ENCODE measurements around the gene TRIM59.
A peak's percentile ranks its signal among the peaks of the same experiment; 100 is the strongest.

The TRIM59 gene, protein sequence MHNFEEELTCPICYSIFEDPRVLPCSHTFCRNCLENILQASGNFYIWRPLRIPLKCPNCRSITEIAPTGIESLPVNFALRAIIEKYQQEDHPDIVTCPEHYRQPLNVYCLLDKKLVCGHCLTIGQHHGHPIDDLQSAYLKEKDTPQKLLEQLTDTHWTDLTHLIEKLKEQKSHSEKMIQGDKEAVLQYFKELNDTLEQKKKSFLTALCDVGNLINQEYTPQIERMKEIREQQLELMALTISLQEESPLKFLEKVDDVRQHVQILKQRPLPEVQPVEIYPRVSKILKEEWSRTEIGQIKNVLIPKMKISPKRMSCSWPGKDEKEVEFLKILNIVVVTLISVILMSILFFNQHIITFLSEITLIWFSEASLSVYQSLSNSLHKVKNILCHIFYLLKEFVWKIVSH

DNA sequence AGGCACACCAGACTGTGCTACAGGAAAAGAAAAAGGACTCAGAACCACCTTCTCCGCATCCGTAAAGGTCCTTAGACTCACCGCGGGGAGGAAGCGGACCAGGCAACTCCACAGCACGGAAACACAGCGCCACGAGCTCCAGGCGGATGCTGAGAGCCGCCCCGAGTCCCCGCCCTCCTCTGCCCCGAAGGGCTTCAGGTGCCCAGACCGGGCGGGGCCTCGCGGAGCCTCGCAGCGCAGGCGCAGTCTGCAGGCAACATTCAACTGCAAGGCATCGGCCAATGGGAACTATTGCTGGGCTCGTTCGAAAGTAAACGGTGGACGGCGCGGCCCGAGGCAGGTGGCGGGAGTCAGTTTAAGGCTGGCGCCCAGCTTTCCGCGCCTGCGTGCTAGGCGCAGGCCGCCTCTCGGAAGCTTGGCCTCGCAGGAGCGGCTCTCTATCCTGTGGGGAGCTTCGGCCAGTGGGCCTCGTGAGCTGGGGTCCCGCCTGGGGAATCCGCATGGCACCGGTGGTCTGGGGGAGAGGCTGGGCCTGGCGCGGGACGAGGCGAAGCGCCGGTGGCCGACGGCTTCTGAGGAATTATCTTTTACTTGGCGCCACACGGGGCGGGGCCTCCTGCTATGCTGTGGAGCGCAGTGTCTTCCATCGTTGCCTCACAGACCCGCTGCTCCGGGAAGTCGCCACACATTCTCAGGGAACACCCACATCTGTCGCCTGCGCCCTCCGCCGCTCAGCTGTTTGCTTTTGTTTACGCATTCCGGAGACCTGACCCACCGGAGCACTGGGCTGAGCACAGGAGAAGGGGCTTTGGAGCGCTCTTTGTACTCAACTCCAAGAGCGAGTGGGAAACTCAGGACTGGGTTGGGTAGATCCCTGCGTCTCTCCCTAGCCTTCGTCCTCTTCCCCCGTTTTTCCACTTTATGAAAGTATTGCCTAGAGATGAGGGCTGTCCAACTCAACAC is at the start of gene TRIM59:
Gene TRIM59 (minus strand): TSS at position 151 of the 963 bp plus-strand sequence. CDS start 10,603 bp downstream, outside the sequence.
- peak; percentile 72 for DNase-seq

DNA sequence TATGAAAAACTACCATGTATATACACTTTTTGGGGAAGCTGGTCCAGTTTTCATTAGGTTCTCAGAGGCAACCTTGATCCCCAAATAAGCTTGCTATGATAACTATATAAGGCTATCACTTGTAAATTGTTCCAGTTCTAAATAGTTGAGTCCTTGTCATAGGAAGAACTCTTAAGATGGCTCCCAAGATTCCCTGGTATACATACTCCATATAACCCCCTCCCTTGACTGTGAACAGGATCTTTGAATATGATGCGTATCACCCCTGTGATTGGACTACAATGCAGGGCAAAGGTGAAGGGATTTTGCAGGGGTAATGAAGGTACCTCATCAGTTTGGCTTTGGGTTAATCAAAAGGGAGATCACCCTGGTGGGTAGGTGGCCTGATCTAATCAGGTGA is 48.6 kb upstream of the TRIM59 start:
- no peak for DNase-seq

DNA sequence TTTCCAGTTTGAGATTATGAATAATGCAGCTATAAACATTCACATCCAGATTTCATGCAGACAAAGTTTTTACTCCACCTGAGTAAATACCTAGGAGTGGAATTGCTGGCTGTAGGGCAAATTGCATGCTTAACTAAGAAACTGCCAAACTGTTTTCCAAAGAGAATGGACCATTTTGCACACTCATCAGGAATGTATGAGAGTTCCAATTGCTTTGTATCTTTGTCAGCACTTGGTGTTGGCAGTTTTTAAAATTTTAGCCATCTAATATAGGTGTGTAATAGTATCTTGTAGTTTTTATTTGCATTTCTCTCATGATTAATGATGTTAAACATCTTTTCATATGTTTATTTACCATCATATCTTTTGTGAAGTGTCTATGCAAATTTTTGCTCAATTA is 40.6 kb upstream of the TRIM59 start:
- no peak for DNase-seq

DNA sequence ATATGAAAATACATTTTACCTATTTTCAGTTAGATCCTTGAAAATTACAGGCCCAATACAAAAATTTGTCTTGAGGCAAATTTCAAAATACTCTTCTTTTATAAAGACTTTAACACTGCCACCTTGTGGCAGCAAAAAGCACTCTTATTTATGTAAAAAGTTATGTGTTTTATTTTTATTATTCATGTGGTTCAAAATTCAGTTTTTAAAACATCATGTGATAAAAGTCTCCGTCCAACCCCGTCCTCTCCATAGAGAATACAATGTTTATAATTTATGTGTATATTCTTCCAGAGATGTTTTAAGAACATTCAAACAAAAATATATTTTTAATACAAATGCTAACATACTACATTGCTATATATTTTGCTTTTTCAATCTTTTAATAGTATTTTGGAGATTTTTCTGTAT is 36.9 kb upstream of the TRIM59 start:
- DNase-seq: no peak

DNA sequence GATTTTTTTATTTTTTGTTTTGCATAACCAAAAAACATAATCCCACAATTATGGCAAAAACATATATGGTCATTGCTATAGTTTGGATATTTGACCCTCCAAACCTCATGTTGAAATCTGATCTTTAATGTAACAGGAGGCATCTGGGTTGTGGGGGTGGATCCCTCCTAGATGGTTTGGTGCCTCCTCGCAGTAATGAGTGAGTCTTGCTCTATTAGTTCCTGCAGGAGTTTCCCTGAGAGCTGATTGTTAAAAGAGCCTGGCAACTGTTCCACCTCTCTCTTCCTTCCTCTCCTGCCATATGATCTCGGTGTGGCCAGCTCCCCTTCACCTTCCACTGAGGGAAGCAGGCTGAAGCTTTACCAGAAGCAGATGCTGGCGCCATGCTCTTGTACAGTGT is 33.2 kb upstream of the TRIM59 start:
- DNase-seq: no peak

DNA sequence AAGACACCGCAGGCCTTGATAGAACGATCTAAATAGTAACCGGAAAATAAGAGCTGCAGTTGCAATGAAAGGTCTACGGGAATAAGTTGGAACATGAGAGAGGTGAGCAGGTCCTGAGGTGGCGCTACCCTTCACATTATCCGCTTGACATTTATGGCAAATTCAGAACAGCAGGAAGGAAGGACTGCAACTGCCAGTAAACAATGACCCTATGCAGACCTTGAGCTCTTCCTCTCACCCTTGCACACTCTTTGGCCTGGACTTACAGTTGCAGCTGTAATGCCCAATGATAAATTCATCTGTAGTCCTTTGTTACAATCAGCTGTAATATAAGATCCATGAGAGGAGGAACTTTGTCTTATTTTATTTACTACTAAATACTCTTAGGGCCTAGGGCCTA is 32.3 kb upstream of the TRIM59 start:
- no peak for DNase-seq

DNA sequence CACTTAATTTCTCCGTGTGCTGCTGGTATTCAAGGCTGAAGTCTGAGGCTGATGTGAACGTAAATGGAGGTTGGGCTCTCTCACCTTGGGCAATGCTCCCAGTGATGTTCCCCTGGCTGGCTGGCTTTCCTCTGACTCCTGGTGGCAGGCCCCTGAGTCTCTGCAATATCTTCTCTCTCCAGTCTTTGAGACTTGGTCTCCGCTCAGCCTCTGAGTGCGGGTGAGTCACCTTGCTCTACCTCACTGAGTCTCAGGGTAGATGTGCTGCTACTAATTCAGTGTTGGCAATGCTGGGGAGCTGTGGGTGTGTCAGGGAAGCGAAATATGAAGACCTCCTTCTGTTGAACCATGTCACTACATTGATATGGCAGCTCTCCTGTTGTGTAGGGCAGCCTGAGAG is 31.3 kb upstream of the TRIM59 start:
- no peak for DNase-seq

DNA sequence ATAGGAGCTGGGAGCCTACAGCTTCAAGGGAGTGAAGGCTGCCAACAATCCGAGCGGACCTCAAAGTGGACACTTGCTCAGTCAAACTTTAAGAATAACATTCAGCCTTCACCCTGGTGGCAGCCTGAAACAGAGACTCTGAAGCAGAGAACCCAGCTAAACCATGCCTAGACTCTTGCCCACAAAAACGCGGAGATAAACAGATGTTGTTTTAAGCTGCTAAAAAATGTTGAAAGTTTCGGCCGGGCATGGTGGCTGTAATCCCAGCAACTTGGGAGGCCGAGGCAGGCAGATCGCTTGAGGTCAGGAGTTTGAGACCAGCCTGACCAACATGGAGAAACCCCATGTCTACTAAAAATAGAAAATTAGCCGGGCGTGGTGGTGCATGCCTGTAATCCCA is 29.8 kb upstream of the TRIM59 start:
- no peak for DNase-seq

DNA sequence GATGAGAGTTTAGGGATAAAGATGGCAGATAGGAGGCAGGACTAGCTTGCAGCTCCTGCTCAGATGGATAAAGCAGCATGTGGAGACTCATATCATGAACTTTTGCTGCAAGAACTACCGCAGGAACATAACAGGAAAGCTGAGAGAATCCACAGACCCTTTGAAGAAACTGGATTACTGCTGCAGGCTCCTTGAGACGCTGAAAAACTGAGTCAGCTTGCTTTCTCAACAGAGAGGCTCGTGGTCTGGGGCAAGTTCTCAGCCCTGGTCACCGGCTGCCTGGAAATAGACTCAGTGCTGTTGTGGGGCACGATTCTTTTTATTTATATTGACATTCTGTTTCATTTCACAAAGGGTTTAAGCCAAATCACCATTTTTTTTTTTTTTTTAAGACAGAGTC is 28.8 kb upstream of the TRIM59 start:
- no peak for DNase-seq

DNA sequence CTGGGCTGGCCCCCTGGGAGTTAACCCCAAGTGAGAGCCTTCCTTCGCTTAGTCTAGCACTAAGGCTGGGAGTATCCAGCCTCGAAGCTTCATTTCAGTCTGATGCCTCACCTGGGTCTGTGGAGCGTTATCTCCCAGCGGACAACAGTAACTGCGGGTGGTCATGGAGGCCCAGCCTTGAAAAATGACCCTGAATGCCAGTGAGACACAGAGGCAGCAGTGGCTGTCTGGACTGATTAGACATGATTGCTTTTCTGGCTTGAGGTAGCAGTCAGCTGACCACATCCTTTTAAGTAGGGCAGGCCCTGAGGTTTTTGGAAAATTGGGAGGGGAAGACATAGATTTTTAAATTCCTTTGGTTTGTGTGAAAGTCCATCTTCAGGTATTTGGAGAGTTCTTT is 28.2 kb upstream of the TRIM59 start:
- DNase-seq: no peak

DNA sequence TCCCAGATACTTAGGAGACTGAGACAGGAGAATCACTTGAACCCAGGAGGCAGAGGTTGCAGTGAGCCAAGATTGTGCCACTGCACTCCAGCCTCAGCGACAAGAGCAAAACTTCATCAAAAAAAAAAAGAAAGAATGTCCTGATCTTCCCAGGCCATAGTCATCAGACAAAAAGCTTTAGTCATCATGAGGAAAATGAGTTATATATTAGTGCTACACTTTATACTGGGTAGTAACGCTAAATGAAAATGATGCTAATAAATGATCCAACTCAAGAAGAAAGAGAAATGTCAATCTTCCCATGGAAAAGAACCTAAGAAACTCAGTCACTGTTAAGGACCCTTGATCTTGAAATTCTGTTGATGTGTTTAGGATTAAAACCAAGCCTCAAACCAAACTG is 26.3 kb upstream of the TRIM59 start:
- DNase-seq: no peak

DNA sequence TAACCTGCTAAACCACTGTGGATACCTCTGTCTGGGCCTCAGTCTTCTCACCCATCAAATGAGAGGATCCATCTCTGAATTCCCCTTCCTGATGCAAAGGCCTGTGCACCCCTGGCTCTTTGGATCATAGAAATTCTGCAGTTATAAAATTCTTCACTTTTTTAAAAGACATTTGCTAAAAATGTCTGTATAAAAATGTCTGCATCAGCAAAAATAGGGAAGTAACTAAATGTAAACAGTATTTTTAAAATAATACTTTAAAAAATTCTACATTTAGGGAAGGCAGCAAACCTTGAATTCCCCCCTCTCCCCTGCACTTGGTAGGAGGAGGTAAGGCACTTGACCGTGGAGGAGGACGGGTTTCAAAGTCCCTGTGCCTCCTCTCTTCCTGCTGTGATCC is 25.6 kb upstream of the TRIM59 start:
- no peak for DNase-seq

DNA sequence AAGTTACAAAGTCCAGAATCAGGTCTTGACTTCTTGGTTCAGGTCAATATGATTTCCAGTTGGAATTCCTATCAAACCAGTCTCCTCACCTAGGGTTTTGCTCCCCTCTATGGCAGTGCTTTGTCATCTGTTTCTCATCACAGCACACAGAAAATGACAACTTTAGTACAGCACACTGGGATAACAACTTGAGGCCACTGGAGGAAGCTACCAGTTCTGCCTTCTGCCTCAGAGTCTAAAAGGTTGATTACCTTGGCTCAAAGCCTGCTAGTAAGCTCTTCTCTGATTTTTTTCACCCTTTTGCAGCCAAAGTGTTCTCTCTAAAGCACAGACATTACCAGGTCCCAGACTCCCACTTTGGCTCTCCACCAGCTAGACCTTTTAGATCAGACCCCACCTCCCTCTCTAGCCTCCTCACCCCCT is 24.8 kb upstream of the TRIM59 start:
- no peak for DNase-seq

DNA sequence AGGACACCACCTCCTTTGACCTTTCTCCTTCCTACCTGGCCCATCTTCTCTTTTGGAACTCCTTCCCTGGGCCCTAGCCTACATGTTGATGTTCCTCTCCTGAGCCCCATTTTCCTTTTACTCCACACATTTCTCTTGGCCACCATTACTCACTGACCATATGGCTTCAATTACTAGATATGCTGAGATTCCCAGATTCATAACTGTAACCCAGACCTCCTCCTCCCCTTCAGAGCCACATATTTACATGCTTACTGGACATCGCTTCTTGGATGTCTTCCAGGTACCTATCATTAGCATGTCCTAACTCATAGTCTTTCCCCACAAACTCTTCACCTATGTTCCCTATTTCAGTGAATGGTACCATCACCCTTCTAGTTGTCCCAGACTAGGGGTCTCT is 24.4 kb upstream of the TRIM59 start:
- no peak for DNase-seq

DNA sequence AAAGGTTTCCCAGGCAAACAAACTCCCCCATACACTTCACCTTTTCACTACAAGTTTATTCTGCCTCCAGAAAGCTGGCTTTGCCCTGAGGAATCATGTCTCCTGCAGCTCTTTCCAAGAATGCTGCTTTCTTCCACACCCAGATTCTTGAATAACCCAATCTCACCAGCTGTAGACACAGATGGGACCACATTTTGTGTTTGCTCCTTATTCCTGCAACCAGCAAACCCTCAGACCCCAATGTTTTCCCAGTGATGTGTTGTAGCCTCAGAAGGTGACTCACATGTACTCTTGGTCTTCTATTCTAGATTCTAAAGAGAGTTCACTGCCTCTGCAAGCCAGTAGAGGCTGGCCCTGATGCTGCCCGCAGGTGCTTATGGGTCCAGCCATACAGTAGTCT is 23.6 kb upstream of the TRIM59 start:
- no peak for DNase-seq

DNA sequence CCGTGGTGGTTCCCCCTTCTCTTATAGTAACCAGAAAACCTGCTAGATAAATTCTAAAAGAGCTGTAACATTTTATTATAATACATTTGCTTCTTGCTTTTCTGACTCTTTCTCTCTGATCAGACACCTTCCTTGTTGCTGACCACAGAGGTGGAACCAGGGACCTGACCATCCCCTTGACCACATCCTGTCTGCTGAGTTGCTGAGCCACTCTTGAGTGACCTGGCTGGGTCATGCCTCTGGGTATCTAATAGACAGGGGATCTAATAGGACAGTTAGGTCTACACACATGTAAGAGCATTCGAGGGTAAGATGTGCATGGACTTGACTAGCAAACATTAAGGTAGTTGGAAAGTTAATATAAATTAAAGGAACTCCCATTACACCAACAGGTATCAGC is 22.8 kb upstream of the TRIM59 start:
- DNase-seq: no peak

DNA sequence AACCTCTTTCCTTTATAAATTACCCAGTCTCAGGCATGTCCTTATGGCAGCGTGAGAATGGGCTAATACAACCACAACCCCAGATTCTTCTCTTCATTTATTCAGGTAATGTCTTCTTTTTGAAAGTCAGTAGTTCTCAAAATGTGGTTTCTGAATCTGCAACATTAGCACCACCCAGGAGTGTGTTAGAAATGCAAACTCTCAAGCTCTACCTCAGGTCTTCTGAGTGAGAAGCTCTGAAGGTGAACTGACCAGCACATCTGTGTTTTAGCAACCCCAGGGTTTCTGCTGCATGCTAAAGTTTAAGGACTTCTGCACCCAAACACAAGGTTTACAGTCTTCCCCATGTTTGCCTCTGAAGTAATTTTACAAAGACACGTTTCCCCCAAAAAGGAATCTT is 22.3 kb upstream of the TRIM59 start:
- DNase-seq: no peak

DNA sequence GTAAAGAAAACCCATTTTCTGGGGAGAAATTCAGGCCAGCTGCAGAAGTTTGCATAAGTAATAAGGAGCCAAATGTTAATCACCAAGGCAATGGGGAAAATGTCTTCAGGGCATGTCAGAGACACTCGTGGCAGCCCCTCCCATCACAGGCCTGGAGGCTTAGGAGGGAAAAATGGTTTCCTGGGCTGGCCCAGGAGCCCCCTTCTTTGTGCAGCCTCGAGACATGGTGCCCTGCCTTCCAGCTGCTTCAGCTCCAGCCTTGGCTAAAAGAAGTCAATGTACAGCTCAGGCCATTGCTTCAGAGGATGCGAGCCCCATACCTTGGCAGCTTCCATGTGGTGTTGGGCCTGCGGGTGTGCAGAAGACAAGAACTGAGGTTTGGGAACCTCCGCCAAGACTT is 20.6 kb upstream of the TRIM59 start:
- DNase-seq: no peak

DNA sequence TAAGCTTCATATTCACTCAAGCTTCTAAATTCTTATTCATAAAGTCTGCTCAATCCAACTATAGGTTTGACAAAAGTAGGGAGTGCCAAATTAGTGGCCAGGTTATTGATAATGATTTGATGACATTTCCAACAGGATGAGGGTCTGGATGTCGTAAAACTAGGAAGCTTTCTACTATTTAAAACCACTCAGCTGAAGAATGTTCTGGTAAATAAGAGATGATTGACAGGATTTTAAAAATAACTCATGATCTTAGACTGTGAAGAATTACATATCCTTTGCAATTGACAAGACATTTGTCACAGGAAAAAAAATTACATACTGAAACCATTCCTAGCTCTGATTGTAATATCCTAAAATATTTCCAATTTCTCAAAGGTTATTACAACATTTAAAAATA is 15.4 kb upstream of the TRIM59 start:
- no peak for DNase-seq

DNA sequence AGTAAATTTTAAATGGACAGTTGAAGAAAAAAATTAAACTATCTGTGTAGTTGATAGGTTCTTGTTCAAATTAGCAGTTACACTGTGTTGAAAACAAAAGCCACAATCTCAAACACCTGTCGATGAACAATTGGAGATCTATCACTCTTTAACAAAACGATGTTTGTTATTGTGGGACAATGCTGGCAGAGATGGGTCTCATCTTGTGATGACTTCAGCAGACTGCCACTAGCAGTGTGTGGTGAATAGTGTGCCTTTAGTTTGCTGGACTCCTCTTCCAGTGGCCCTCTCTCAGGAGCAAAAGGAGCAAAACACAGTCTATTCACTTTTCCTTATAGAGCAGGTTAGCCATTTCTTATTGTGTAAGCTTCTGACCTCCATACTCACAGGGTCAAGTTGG is 14.7 kb upstream of the TRIM59 start:
- DNase-seq: no peak

DNA sequence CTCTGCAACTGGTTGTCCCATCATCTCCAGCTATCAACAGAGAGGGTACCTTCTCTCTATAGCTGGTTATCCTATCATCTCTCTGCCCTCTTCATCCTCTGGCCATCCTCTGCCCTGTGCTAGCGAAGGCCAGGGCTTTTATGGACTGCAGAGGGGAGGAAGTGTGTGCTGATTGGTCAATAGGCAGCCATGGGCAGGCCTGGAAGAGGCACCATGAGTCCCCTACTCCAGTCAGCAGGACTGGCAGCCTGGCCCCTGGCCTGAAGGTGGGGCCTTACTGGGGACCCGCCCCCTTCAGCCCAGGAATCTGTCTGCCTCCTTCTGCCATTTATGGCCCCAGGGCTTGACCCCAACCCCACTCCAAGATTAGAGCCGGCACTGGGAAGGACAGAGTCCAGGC is 10.4 kb upstream of the TRIM59 start:
- DNase-seq: no peak

DNA sequence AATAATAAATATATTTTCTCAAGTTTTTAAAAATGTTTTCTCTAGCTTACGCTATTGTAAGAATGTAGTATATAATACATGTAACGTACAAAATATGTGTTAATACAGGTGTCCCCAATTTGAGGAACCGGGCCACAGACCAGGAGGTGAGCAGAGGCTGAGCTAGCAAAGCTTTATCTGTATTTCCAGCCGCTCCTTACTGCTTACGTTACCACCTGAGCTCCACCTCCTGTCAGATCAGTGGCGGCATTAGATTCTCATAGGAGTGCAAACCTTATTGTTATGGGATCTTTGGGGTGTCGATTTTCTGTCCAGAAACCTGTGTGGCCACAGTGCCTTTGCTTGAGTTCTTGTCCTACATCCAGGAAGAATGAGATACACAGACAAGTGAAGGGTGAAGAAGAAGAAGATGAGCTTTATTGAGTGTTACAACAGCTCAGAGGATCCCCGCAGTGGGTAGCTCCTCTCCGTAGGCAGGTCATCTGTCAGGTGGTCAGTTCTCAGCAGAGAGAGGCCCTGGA is 9.9 kb upstream of the TRIM59 start:
- no peak for DNase-seq

DNA sequence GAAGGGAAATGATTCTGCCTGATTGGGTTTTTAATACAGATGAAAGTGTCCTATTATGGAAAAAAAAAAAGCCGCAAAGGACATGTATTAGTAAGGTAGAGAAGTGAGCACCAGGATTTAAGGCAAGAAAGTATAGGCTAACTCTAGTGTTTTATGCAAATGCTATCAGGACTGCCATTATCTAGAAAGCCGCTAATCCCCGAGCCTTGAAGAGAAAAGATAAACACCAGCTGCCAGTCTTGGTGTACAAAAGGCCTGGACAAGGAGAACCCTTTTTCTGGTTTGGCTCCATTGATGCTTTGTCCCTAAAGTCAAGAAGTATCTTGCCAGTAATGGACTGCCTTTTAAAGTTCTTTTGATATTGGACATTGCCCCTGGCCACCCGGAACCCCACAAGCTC is 8.6 kb upstream of the TRIM59 start:
- DNase-seq: no peak

DNA sequence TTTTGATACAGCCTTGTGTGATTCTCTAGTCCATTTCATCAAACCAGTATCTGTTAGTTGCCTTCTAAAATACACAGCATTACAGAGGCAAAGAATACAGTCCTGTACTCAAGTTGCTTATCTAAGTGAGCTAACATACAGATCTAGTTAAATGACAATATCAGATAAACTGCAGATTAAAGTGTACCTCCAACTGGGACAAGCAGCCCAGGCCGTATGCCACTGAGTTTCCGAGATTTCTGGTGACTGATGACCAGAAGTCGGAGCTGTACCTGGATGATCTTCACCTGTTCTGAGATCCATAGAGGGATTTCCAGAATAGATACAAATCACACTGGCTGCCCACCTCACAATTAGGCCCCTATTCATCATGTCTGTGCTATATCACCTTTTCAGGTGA is 6.3 kb upstream of the TRIM59 start:
- no peak for DNase-seq

Measured in NCI-H1048 (cell line).